ENCODE data around the gene ANKS4B.

ANKS4B gene

GRCh38 chr16:21222495-21223337 is 10.8 kb upstream of the ANKS4B start:
- POLR2A ChIA-PET: no interaction called here
- no peak overlapping the region for H3K4me3 ChIP-seq (ENCODE audit: low read depth, low read length)
- H3K4me1 ChIP-seq (ENCODE audit: control insufficient read depth, insufficient read depth, low read length): no peaks in the 10 kb centered on the region
- H3K36me3 ChIP-seq (ENCODE audit: control insufficient read depth in 2 of 2, insufficient read depth in 1 of 2, low read length in 2 of 2): no peaks in the 10 kb centered on the region
- TF ChIP-seq ZNF223 (tag by site-specific recombination; IDR thresholded peaks at IDR 0.05) (no peak), MYNN (tag by site-specific recombination; IDR thresholded peaks at IDR 0.05; ENCODE audit: borderline replicate concordance) (no peak), ZNF530 (tag by site-specific recombination; IDR thresholded peaks at IDR 0.05; ENCODE audit: low read depth) (no peak), ZNF670 (tag by site-specific recombination; IDR thresholded peaks at IDR 0.05; ENCODE audit: low read depth) (no peak), WT1 (tag by site-specific recombination; IDR thresholded peaks at IDR 0.05) (peak; percentile 84), ZFP41 (tag by site-specific recombination; IDR thresholded peaks at IDR 0.05; ENCODE audit: borderline replicate concordance) (no peak), KLF17 (tag by site-specific recombination; IDR thresholded peaks at IDR 0.05) (0 out of 2 replicates have a peak, but pooled peaks have one; percentile 35), KLF1 (tag by site-specific recombination; IDR thresholded peaks at IDR 0.05) (peak; percentile 58)
- H3K27ac ChIP-seq (ENCODE audit: extremely low read depth, low read depth, low read length): no peak overlapping the region
- CTCF ChIA-PET: interaction anchor here (0.7 to 1.7 kb wide), 2 partner anchors 13 to 21 kb away, joined by 3 to 4 read pairs; no protein-coding TSS in a partner anchor
- no peaks in the 10 kb centered on the region for H3K9me3 ChIP-seq (ENCODE audit: control insufficient read depth, insufficient read depth, low read depth, low read length)

- no peaks in the 10 kb centered on the region for H3K4me1 ChIP-seq (ENCODE audit: control insufficient read depth, insufficient read depth, low read length)
- no peak overlapping the region for H3K27ac ChIP-seq (ENCODE audit: extremely low read depth, low read depth, low read length)
- no peaks in the 10 kb centered on the region for H3K9me3 ChIP-seq (ENCODE audit: control insufficient read depth, insufficient read depth, low read depth, low read length)
- no peak overlapping the region for H3K4me3 ChIP-seq (ENCODE audit: low read depth, low read length)
- no peak for TF ChIP-seq ZSCAN5A (tag by site-specific recombination; IDR thresholded peaks at IDR 0.05)
- TF ChIP-seq ZNF830 (tag by site-specific recombination; IDR thresholded peaks at IDR 0.05; ENCODE audit: low read depth): no peak
- TF ChIP-seq ZBTB1 (tag by site-specific recombination; IDR thresholded peaks at IDR 0.05): no peak
- no peak for TF ChIP-seq ZNF555 (tag by site-specific recombination; conservative IDR thresholded peaks at IDR 0.05)
- TF ChIP-seq TCF7L2 (IDR thresholded peaks at IDR 0.05; ENCODE audit: borderline replicate concordance, low read depth, low read length): no peak
- no peak for TF ChIP-seq PRDM2 (tag by site-specific recombination; IDR thresholded peaks at IDR 0.05; ENCODE audit: borderline replicate concordance)
- TF ChIP-seq SP3 (tag by site-specific recombination; IDR thresholded peaks at IDR 0.05): no peak
- TF ChIP-seq ZNF391 (tag by site-specific recombination; IDR thresholded peaks at IDR 0.05; ENCODE audit: borderline replicate concordance, low read depth): no peak
- CTCF ChIA-PET: interaction anchor here (1.7 kb wide), 1 partner anchor 12 kb away, joined by 4 read pairs; no protein-coding TSS in a partner anchor
- H3K36me3 ChIP-seq (ENCODE audit: control insufficient read depth in 2 of 2, insufficient read depth in 1 of 2, low read length in 2 of 2): no peaks in the 10 kb centered on the region
- POLR2A ChIA-PET: no interaction called here
Observed at GRCh38 chr16:21223787-21224186, 9.7 kb upstream of the ANKS4B start.

All from HEK293 (cell line).